Measurements from ENCODE around the gene ARMH4. TPM values are rescaled to one million over a fixed set of nuclear protein-coding genes. Genes with fewer than 3 reads are reported as not detected.
A peak's percentile ranks its signal among the peaks of the same experiment; 100 is the strongest.

Gene ARMH4
- total RNA-seq, 4 donors from 2014 or later = 2.8 to 4.7 (median 3.7) TPM

- TF ChIP-seq POLR2A (IDR thresholded peaks at IDR 0.05) (no peak), CTCF (IDR thresholded peaks at IDR 0.05) (no peak), EP300 (IDR thresholded peaks at IDR 0.05) (no peak)
- DNase-seq (ENCODE audit: low spot score in 2 of 2) = no peak
- no peak overlapping the region for H3K4me3 ChIP-seq
- peaks cover 9% of the 10 kb centered on the region for H3K4me1 ChIP-seq
- H3K27me3 ChIP-seq = no peaks in the 10 kb centered on the region
- H3K36me3 ChIP-seq = no peaks in the 10 kb centered on the region
- no peaks in the 10 kb centered on the region for H3K9me3 ChIP-seq
- no peak overlapping the region for H3K27ac ChIP-seq
Observed at GRCh38 chr14:58078068-58078467, 73.9 kb downstream of the ARMH4 start.

GRCh38 chr14:58077621-58078020 lies 74.4 kb downstream of the ARMH4 start:
- Histone ChIP-seq H3K4me3 (no peak overlapping the region), H3K27ac (no peak overlapping the region), H3K36me3 (no peaks in the 10 kb centered on the region), H3K4me1 (peaks cover 7% of the 10 kb centered on the region), H3K27me3 (no peaks in the 10 kb centered on the region), H3K9me3 (no peaks in the 10 kb centered on the region)
- DNase-seq (ENCODE audit: low spot score in 2 of 2) = no peak
- 90% methylated on average over 1 of the region's 1 CpG for WGBS
- no peak for TF ChIP-seq CTCF (IDR thresholded peaks at IDR 0.05)
- TF ChIP-seq POLR2AphosphoS5 (IDR thresholded peaks at IDR 0.05) = no peak
- no peak for TF ChIP-seq EP300 (IDR thresholded peaks at IDR 0.05)
- TF ChIP-seq POLR2A (IDR thresholded peaks at IDR 0.05) = no peak

- Histone ChIP-seq H3K4me3 (no peak overlapping the region), H3K27me3 (no peaks in the 10 kb centered on the region), H3K36me3 (no peaks in the 10 kb centered on the region), H3K9me3 (no peaks in the 10 kb centered on the region), H3K27ac (no peak overlapping the region), H3K4me1 (peaks cover 3% of the 10 kb centered on the region)
- no peak for DNase-seq (ENCODE audit: low spot score in 2 of 2)
- TF ChIP-seq POLR2AphosphoS5 (IDR thresholded peaks at IDR 0.05) = no peak
- no peak for TF ChIP-seq CTCF (IDR thresholded peaks at IDR 0.05)
- no peak for TF ChIP-seq POLR2A (IDR thresholded peaks at IDR 0.05)
- TF ChIP-seq EP300 (IDR thresholded peaks at IDR 0.05) = no peak
- WGBS = 72% methylated on average over 3 of the region's 3 CpGs
Observed at GRCh38 chr14:58073516-58073915, 78.5 kb downstream of the ARMH4 start.

- no peaks in the 10 kb centered on the region for H3K9me3 ChIP-seq
- no peak for DNase-seq (ENCODE audit: low spot score in 2 of 2)
- H3K4me3 ChIP-seq = peak overlapping the region; percentile 18
- H3K27me3 ChIP-seq = no peaks in the 10 kb centered on the region
- H3K27ac ChIP-seq = no peak overlapping the region
- H3K36me3 ChIP-seq = no peaks in the 10 kb centered on the region
- no peak for TF ChIP-seq EP300 (IDR thresholded peaks at IDR 0.05)
- peak; percentile 55 to 66 for TF ChIP-seq CTCF (IDR thresholded peaks at IDR 0.05)
- 36% methylated on average over 17 of the region's 17 CpGs for WGBS
- no peaks in the 10 kb centered on the region for H3K4me1 ChIP-seq
Observed at GRCh38 chr14:58072288-58073071, 79.5 kb downstream of the ARMH4 start.

GRCh38 chr14:58071341-58071740 lies 80.7 kb downstream of the ARMH4 start:
- Histone ChIP-seq H3K27me3 (no peaks in the 10 kb centered on the region), H3K27ac (no peak overlapping the region), H3K36me3 (no peaks in the 10 kb centered on the region), H3K4me1 (no peaks in the 10 kb centered on the region), H3K4me3 (no peak overlapping the region), H3K9me3 (no peaks in the 10 kb centered on the region)
- WGBS = 67% methylated on average over 1 of the region's 1 CpG
- TF ChIP-seq EP300 (IDR thresholded peaks at IDR 0.05) = no peak
- no peak for TF ChIP-seq CTCF (IDR thresholded peaks at IDR 0.05)
- no peak for TF ChIP-seq POLR2AphosphoS5 (IDR thresholded peaks at IDR 0.05)
- no peak for DNase-seq (ENCODE audit: low spot score in 2 of 2)

Data from suprapubic skin (tissue), 4 donors.